H1 (cell line): ENCODE results near the gene SLC35B2. TPM values are rescaled to one million over a fixed set of nuclear protein-coding genes. Genes with fewer than 3 reads are reported as not detected.

Experiments
- CTCF ChIA-PET: fragments of 300-600 bp; sonication (Branson Sonifier 250); formaldehyde crosslinking; loops from one replicate; lab custom pipeline; 2021; ENCODE audit not compliant: partially characterized antibody; lab: Charles Lee
- POLR2A ChIA-PET: fragments of 300-600 bp; sonication (Branson Sonifier 250); formaldehyde crosslinking; loops from one replicate; lab custom pipeline; 2021; ENCODE audit warnings: inconsistent platforms; ENCODE audit not compliant: partially characterized antibody; lab: Charles Lee
- DNase-seq, 2 experiments: peaks; one replicate each; pipeline versions ENCODE4 v3.0.0 to v3.0.0-alpha.2; 2010 to 2022; ENCODE audit warnings: low spot score in 2 of 2, low read depth in 1 of 2, mixed read lengths in 1 of 2
- FAIRE-seq: peaks from 2 replicates; lab custom pipeline; 2011; peaks lifted over from hg19 to GRCh38; lab: Jason Lieb, UNC
- H2AFZ ChIP-seq: 2 replicates; pipeline ENCODE4 v1.8.1; 2012; ENCODE audit warnings: low read length, inconsistent platforms
- H2AK5ac ChIP-seq: 2 replicates; pipeline ENCODE4 v1.6.1; 2013; ENCODE audit warnings: low read depth, low read length
- H2BK120ac ChIP-seq: replicated peaks from 2 replicates; pipeline ENCODE3; 2013; ENCODE audit warnings: low read depth, low read length, inconsistent platforms
- H2BK12ac ChIP-seq: 2 replicates; pipeline ENCODE4 v1.6.1; 2013; ENCODE audit warnings: low read depth, low read length
- H2BK15ac ChIP-seq: 2 replicates; pipeline ENCODE4 v1.6.1; 2013; ENCODE audit warnings: low read length
- H2BK20ac ChIP-seq: 2 replicates; pipeline ENCODE4 v1.6.1; 2013; ENCODE audit warnings: low read length
- H2BK5ac ChIP-seq: 2 replicates; pipeline ENCODE4 v1.6.1; 2013; ENCODE audit warnings: low read depth, low read length
- H3K14ac ChIP-seq: 2 replicates; pipeline ENCODE4 v1.6.1; 2013; ENCODE audit warnings: inconsistent platforms; ENCODE audit not compliant: insufficient read length
- H3K18ac ChIP-seq: 2 replicates; pipeline ENCODE4 v1.6.1; 2013; ENCODE audit warnings: low read length; ENCODE audit errors: extremely low read depth
- H3K23ac ChIP-seq: 2 replicates; pipeline ENCODE4 v1.6.1; 2013; ENCODE audit warnings: inconsistent platforms; ENCODE audit not compliant: insufficient read length
- H3K23me2 ChIP-seq: 2 replicates; pipeline ENCODE4 v1.6.1; 2013; ENCODE audit warnings: low read depth, low read length
- H3K27ac ChIP-seq: 2 replicates; pipeline ENCODE4 v1.6.1; 2011; ENCODE audit warnings: low read depth, low read length, inconsistent platforms
- H3K27me3 ChIP-seq, 4 experiments: replicated peaks in 1 of 4; 1 replicate in 1 of 4; 2 replicates in 3 of 4; pipeline versions ENCODE4 v1.6.1 to v1.8.1; 2011 to 2013; ENCODE audit warnings: low read length in 3 of 4, mild to moderate bottlenecking in 3 of 4, inconsistent platforms in 2 of 4, mixed read lengths in 2 of 4, moderate library complexity in 1 of 4; ENCODE audit not compliant: control insufficient read depth in 3 of 4, insufficient read depth in 3 of 4; ENCODE audit errors: extremely low read depth in 1 of 4
- H3K36me3 ChIP-seq, 4 experiments: 2 replicates each; pipeline versions ENCODE4 v1.6.1 to v1.8.1; 2011 to 2013; ENCODE audit warnings: mild to moderate bottlenecking in 4 of 4, low read length in 3 of 4, moderate library complexity in 2 of 4, control low read depth in 1 of 4, inconsistent platforms in 1 of 4; ENCODE audit not compliant: insufficient read depth in 4 of 4, control insufficient read depth in 2 of 4
- H3K4ac ChIP-seq: replicated peaks from 2 replicates; pipeline ENCODE3; 2013; ENCODE audit warnings: low read length, low read depth, mixed read lengths, inconsistent platforms; ENCODE audit not compliant: insufficient read length
- H3K4me1 ChIP-seq, 4 experiments: replicated peaks in 1 of 4; 1 replicate in 1 of 4; 2 replicates in 3 of 4; pipeline versions ENCODE4 v1.6.1 to v1.8.1; 2011 to 2013; ENCODE audit warnings: low read length in 3 of 4, inconsistent platforms in 2 of 4, mixed read lengths in 1 of 4; ENCODE audit not compliant: insufficient read depth in 4 of 4, control insufficient read depth in 3 of 4
- H3K4me2 ChIP-seq, 2 experiments: 2 replicates each; pipeline versions ENCODE4 v1.6.1 to v1.8.1; 2011 to 2013; ENCODE audit warnings: low read depth in 2 of 2, low read length in 2 of 2, control low read depth in 1 of 2, inconsistent platforms in 1 of 2, mild to moderate bottlenecking in 1 of 2; ENCODE audit not compliant: insufficient read depth in 1 of 2
- H3K4me3 ChIP-seq, 4 experiments: fragments of 200-600, 300-600 bp in 1 of 4; sonication (generic), shearing (Covaris generic), sonication (Bioruptor Twin) in 1 of 4; 2 replicates each; pipeline versions ENCODE4 v1.5.1 to v1.8.1; 2011 to 2016; ENCODE audit warnings: low read length in 4 of 4, low read depth in 3 of 4, control low read depth in 2 of 4, inconsistent platforms in 2 of 4, mild to moderate bottlenecking in 2 of 4, mixed read lengths in 1 of 4, moderate library complexity in 1 of 4; ENCODE audit not compliant: insufficient read depth in 2 of 4; ENCODE audit errors: extremely low read depth in 1 of 4
- H3K56ac ChIP-seq: replicated peaks from 2 replicates; pipeline ENCODE3; 2013; ENCODE audit warnings: low read depth, mild to moderate bottlenecking, mixed read lengths, low read length, inconsistent platforms; ENCODE audit not compliant: insufficient read length
- H3K79me1 ChIP-seq: 2 replicates; pipeline ENCODE4 v1.6.1; 2013; ENCODE audit warnings: low read depth, low read length, control low read depth
- H3K79me2 ChIP-seq, 2 experiments: 2 replicates each; pipeline versions ENCODE4 v1.6.1 to v1.8.1; 2012 to 2013; ENCODE audit warnings: low read length in 2 of 2, mild to moderate bottlenecking in 2 of 2, inconsistent platforms in 1 of 2; ENCODE audit not compliant: insufficient read depth in 2 of 2, control insufficient read depth in 1 of 2
- H3K9ac ChIP-seq, 4 experiments: replicated peaks in 1 of 4; 1 replicate in 1 of 4; 2 replicates in 3 of 4; pipeline versions ENCODE4 v1.6.1 to v1.8.1; 2011 to 2013; ENCODE audit warnings: low read depth in 3 of 4, low read length in 3 of 4, control low read depth in 2 of 4, mild to moderate bottlenecking in 2 of 4, moderate library complexity in 2 of 4, inconsistent platforms in 1 of 4; ENCODE audit errors: extremely low read depth in 1 of 4
- H3K9me3 ChIP-seq, 2 experiments: 2 replicates each; pipeline versions ENCODE4 v1.6.1 to v1.8.1; 2012 to 2013; ENCODE audit warnings: mild to moderate bottlenecking in 2 of 2, moderate library complexity in 2 of 2, control low read depth in 1 of 2, inconsistent platforms in 1 of 2, low read depth in 1 of 2, low read length in 1 of 2, mixed read lengths in 1 of 2; ENCODE audit not compliant: insufficient read depth in 2 of 2
- H4K20me1 ChIP-seq, 2 experiments: replicated peaks in 1 of 2; 2 replicates each; pipeline versions ENCODE3 to v1.8.1; 2011 to 2013; ENCODE audit warnings: inconsistent platforms in 2 of 2, low read length in 2 of 2, mild to moderate bottlenecking in 1 of 2; ENCODE audit not compliant: insufficient read depth in 2 of 2, control insufficient read depth in 1 of 2
- H4K5ac ChIP-seq: 2 replicates; pipeline ENCODE4 v1.6.1; 2013; ENCODE audit warnings: low read length, low read depth, mixed read lengths, inconsistent platforms; ENCODE audit not compliant: insufficient read length
- H4K8ac ChIP-seq: 2 replicates; pipeline ENCODE4 v1.8.0; 2013; ENCODE audit warnings: mild to moderate bottlenecking, moderate library complexity, low read length, inconsistent platforms; ENCODE audit not compliant: insufficient read depth; ENCODE audit errors: extremely low read depth
- H4K91ac ChIP-seq: replicated peaks from 2 replicates; pipeline ENCODE3; 2013; ENCODE audit warnings: low read length, mixed read lengths, inconsistent platforms; ENCODE audit not compliant: insufficient read length
- CBX8 ChIP-seq: fragments of 300-800, 300-1000 bp; sonication (generic); IDR thresholded peaks from 2 replicates; pipeline ENCODE4 v1.7.1; 2016; ENCODE audit warnings: low read depth, low read length, borderline replicate concordance
- CTCF ChIP-seq, 3 experiments: IDR thresholded peaks; 1 replicate in 2 of 3; 2 replicates in 1 of 3; pipeline versions ENCODE4 v1.5.1 to v1.6.1; 2011; ENCODE audit warnings: low read length in 3 of 3, mild to moderate bottlenecking in 3 of 3, inconsistent platforms in 2 of 3, low read depth in 1 of 3, moderate library complexity in 1 of 3; ENCODE audit not compliant: insufficient read depth in 1 of 3; ENCODE audit errors: control extremely low read depth in 1 of 3
- RAD21 ChIP-seq, 2 experiments: IDR thresholded peaks in 1 of 2; conservative IDR thresholded peaks in 1 of 2; 2 replicates each; pipeline ENCODE4 v1.6.1; 2011; ENCODE audit warnings: low read depth in 2 of 2, low read length in 2 of 2, improper control_type of control experiment in 1 of 2, inconsistent platforms in 1 of 2, mild to moderate bottlenecking in 1 of 2, moderate library complexity in 1 of 2
- WGBS, 2 experiments: shearing (Covaris generic) in 1 of 2; methylation state at CpG; one replicate each; pipeline versions ENCODE4 v1.1.6 to v1.1.7; 2013 to 2015; ENCODE audit warnings: low lambda C conversion rate in 2 of 2, mixed read lengths in 2 of 2, inconsistent platforms in 1 of 2, low coverage in 1 of 2, missing lambda C conversion rate in 1 of 2; ENCODE audit not compliant: insufficient replicate concordance in 2 of 2, insufficient coverage in 1 of 2, insufficient read length in 1 of 2; ENCODE audit errors: extremely low coverage in 1 of 2, missing lambda C conversion rate in 1 of 2; 5-methylcytosine and 5-hydroxymethylcytosine counted together
- polyA plus RNA-seq, 7 experiments: library from polyadenylated mRNA; depleted of rRNA in 3 of 7; stranded (reverse) in 5 of 7; unstranded in 2 of 7; fragments of >200 nt in 5 of 7; fragments of 200-250 nt in 2 of 7; gene quantifications; 1 replicate in 5 of 7; 2 replicates in 1 of 7; 4 replicates in 1 of 7; pipeline versions ENCODE4 v1.2.1 to v1.2.3, GENCODE V29; 2011 to 2013; ENCODE audit warnings: missing spikeins in 2 of 7, mixed read lengths in 2 of 7
- total RNA-seq: library from RNA; stranded (reverse); fragmentation: NEBNext Ultra II Directional; extraction: Animal tissue kit (Norgen Biotek cat#: 25700); gene quantifications from 2 replicates; pipeline ENCODE4 v1.2.1, GENCODE V29; 2021

SLC35B2 gene
- total and polyA plus RNA-seq, 2 of the 8 experiments (the other 6 are each of a cell fraction or from before 2014, with no cell fraction given), result 29.5 to 65.0 TPM

GRCh38 chr6:44221291-44221960 is 35.9 kb downstream of the SLC35B2 start:
- POLR2A ChIA-PET, result interaction anchor here (0.7 to 21.0 kb wide), 9 partner anchors 9 to 45 kb away, joined by 3 to 477 read pairs (median 3); partner anchors contain the start of gene HSP90AB1
- Histone ChIP-seq H4K8ac (no peak overlapping the region), H2BK20ac (peak overlapping the region; percentile 68; the same call in 1 of the 2 replicates), H3K56ac (no peak overlapping the region), H2BK120ac (peak overlapping the region; percentile 67), H3K36me3 (no peaks in the 10 kb centered on the region), H3K4ac (peak overlapping the region; percentile 28), H2AK5ac (peak overlapping the region; percentile 93), H2AFZ (no peak overlapping the region), H3K18ac (peak overlapping the region; percentile 72; the same call in 1 of the 2 replicates), H3K27me3 (no peaks in the 10 kb centered on the region), H3K23me2 (peaks cover 16% of the 10 kb centered on the region), H3K79me1 (peaks cover 4% of the 10 kb centered on the region)
- DNase-seq, result peak in 1 of 2 experiments; percentile 74
- CTCF ChIA-PET, result interaction anchor here (0.8 to 19.4 kb wide), 11 partner anchors 9 to 67 kb away, joined by 3 to 287 read pairs (median 4); no protein-coding TSS in a partner anchor
- TF ChIP-seq CTCF (IDR thresholded peaks at IDR 0.05; ENCODE audit: control extremely low read depth in 1 of 3, insufficient read depth in 1 of 3, low read depth in 1 of 3, low read length in 3 of 3), result peak in 2 of 3 experiments; percentile 67 to 71; a peak in 3 of 4 replicates
- TF ChIP-seq RAD21 (IDR thresholded peaks at IDR 0.05 in 1 of 2, conservative IDR thresholded peaks at IDR 0.05 in 1 of 2; ENCODE audit: low read depth in 2 of 2, low read length in 2 of 2), result peak; percentile 28 to 60
- no peak for TF ChIP-seq CBX8
- TF ChIP-seq, all 59 proteins: peak for 2
- Histone ChIP-seq H3K9ac (no peak overlapping the region), H3K14ac (no peak overlapping the region), H3K4me3 (no peak overlapping the region; a peak in 1 of 8 replicates), H3K23ac (no peak overlapping the region), H4K20me1 (peaks cover 15 to 17% of the 10 kb centered on the region in 2 experiments), H4K5ac (peak overlapping the region; percentile 39), H4K91ac (peak overlapping the region; percentile 87), H3K27ac (no peak overlapping the region), H3K4me2 (peak overlapping the region in 1 of 2 experiments; percentile 95; a peak in 2 of 4 replicates), H3K9me3 (no peaks in the 10 kb centered on the region), H2BK15ac (peak overlapping the region; percentile 46; the same call in 1 of the 2 replicates), H2BK12ac (peak overlapping the region; percentile 98; the same call in 1 of the 2 replicates), H2BK5ac (peak overlapping the region; percentile 76; the same call in 1 of the 2 replicates), H3K79me2 (peaks cover 10 to 25% of the 10 kb centered on the region in 2 experiments; a peak in 3 of 4 replicates), H3K4me1 (peaks cover 33 to 61% (median 45%) of the 10 kb centered on the region in 4 experiments)
- 52% methylated on average over 4 of the region's 4 CpGs; no CpG with 5 or more reads in 1 of the 2 experiments for WGBS, 2 experiments
- FAIRE-seq, result no peak
